ENCODE measurements around the gene CHD9.
"Not testable (repeated sequence)": the region's sequence is repeated elsewhere in the genome, so short reads cannot be mapped to it uniquely, and the experiment has no call there.

CHD9 gene

DNA sequence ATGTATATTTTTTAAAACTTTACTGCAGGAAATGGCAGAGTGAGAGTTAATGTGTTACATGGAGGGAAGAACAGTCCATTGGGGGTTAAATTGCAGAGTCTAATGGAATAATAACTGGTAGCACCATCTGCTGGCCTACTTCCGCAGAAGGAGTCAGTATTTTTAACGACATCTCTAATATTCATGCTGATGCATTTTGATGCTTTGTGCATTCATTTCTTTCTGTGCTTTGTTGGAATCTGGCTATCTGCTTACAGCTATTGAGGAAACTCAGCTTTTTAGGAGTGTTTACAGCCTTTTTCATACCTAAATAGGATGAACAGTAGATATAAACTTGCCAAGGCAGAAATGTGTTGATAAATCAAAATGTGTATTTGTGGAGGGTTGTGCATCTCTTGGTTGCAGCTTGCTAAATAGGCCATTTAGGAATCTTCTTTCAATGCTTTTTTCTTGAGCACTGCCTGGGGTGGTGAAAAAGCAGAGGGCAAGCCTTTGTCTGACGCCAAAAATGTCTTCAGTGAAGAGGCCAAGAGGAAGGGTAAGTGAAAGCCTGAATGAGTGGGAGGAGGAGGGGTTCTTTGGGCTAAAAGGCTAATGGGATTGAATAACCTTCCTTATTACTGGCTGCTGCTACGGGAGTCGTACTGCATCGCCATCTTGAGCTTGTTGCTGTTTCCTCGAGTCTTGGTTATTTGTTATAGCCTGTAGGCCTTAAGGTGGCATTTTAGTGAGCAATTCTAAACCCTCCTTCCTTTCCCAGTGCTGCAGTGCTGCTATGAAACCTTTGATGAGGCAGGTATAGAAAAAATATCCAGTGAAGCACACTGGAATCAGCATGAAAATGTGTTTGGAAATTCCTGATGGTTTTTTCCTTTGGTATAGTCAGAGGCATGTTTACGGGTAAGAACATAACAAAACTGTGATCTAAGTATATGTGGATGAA lies 153.3 kb downstream of the CHD9 start:
- no peak for DNase-seq (ENCODE audit: low read depth)

DNA sequence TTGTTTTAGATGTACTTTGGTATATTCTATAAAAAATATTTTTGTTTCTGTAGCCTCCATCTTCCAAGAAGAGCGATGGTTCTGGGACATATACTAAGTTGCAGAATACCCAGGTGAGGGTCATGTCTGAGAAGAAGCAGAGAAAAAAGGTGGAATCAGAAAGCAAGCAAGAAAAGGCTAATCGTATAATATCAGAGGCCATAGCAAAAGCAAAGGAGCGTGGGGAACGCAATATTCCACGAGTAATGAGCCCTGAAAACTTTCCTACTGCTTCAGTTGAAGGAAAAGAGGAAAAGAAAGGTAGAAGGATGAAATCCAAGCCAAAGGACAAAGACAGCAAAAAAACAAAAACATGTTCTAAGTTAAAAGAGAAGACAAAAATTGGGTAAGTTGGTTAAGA lies 154.6 kb downstream of the CHD9 start:
- no peak for DNase-seq (ENCODE audit: low read depth)

DNA sequence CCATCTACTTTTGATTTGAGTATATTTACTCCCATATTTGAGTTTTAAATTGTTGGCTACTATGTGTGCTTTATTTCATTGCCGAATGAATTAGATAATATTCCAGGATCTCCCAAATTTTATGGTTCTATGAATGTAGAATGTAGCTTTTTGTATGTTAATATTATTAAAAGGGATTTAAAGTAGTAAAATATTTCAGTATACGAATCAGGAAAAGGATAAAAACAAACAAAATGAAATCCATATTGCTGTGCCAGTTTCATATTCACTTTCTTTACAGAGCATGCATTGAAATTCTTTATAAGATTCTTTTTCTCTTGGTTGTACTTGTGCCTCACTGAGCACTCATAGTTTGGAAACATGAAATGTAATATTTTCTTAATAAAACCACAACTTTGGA lies 155.1 kb downstream of the CHD9 start:
- no peak for DNase-seq (ENCODE audit: low read depth)

DNA sequence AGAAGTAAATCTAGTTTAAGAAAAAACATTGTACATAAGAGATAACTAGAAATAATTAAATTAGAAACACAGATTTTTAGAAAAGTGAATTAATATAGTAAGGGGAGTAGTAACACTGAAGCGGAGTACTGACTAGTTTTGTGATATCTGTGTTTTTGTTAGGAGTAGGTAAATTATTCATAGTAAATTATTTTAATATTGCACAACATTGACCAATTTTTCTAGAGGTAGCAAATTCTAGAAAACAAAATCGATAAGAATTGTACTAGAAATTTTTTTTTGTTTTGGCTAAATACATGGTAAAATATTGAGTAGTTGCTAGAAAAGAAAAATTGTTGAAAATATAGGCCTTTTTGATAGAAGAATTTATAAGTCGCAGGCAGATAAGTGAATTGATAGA lies 156.5 kb downstream of the CHD9 start:
- no peak for DNase-seq (ENCODE audit: low read depth)

DNA sequence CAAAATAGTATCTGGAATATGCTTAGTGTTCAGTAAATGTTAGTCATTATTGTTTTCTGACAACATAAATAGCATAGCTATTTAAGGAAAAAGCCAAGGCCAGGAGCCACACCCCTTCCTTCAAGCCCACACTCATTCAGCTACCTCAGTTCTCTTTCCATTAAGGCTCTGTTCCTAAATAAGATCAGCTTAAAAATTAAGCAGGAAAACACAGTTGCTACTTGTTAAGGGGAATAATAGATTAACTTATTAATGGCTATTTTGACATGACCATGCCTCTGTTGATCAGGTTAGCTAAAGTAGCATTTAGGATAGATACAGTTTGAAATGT lies 158.1 kb downstream of the CHD9 start:
- DNase-seq (ENCODE audit: low read depth), result no peak

DNA sequence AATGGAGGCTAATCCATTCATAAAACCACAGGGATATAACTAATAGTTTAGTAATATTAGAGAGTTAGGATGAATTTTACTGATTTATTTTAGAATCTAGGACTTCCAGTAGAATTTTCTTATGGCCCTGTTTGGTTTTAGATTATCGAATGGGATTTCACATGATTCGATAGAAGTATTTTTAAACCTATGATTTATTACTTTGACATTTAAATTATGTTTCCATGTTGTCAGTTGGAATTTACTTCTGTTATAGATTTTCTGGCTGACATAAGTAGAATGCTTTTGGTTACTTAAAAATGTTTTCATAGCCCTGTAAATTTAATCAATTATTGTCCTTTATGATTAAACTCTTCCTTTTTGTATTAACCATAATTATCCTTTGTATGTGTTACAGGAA lies 158.8 kb downstream of the CHD9 start:
- no peak for DNase-seq (ENCODE audit: low read depth)

DNA sequence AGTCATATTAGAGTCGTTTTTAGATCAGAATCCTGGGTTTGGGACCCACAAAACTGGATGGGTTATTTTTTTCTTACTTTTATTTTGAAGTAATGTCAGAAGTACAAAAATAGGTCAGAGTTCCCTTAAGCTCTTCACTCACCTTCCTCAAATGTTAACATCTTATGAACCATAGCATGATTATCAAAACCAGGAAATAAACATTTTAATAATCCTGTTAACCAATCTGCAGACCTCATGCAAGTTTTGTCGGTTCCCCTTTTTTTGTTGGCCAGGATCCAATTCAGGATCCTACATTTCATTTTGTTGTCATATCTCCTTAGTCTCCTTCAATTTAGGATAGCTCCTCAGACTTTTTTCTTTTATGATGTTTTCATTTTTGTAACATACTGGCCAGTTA lies 162.0 kb downstream of the CHD9 start:
- DNase-seq (ENCODE audit: low read depth), result no peak

DNA sequence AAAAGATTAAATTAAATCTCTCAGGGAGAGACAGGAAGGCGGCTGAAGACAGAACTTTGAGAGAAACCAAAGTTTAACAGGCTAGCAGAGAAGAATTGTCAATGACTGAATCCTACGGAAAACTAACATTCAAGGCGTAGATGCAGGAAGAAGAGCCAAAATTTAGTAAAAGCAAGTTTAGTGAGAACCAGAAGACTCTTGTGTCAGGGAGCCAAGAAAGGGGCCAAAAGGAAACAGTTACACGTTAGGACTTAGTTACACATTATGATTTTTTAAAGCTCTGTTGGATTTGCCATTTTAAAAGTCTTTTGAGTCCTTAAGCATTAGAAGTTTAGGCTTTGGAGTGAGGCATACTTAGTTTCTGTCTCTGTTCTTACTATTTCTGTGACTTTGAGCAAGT lies 164.6 kb downstream of the CHD9 start:
- no peak for DNase-seq (ENCODE audit: low read depth)

DNA sequence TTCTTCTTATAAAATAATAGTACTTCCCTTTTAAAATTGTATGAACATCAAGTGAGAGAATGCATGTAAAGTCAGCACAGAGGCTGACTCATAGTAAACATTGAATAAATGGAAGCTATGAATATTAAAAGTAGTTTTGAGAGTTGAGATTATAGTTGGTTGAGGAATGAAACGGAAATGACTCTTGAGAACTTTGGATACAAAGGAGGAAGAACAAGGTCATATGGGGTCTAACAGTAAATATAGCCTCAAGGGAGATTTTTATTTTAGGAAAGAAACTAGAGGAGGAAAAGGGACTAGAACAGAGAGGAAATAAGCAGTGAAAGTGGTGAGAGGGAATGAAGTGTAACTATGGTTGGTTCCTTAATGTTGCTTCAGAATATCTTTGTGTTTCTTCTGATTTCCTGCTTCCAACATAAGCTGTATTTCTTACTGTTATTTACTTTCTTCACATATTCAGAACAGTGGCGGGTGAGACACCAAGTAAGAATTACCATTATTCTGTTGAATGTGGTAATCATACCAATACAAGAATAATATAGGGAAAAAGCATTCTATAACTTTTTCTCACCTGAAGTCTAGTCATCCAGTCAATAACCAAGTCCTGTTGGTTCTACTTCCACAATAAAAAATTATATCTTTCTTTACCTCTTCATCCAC lies 165.1 kb downstream of the CHD9 start:
- DNase-seq (ENCODE audit: low read depth), result no peak

DNA sequence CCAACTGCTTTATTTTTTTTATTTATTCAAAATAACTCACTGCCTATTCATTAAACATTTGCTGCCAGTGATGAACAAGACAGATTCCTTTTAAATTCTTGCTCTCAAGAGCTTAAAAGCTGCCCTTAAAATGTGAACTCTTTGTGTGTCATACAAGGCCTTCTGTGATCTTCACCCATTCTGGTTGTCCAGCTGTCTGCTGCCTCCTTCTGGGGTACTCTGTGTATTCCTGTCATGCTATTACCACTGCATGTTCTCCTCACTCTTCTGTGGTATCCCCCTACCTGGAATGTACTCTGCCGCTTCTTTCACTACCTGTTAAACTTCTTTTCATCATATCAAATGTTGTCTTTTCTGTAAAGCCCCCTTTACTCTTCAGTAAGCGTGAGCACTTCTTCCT lies 165.8 kb downstream of the CHD9 start:
- no peak for DNase-seq (ENCODE audit: low read depth)

DNA sequence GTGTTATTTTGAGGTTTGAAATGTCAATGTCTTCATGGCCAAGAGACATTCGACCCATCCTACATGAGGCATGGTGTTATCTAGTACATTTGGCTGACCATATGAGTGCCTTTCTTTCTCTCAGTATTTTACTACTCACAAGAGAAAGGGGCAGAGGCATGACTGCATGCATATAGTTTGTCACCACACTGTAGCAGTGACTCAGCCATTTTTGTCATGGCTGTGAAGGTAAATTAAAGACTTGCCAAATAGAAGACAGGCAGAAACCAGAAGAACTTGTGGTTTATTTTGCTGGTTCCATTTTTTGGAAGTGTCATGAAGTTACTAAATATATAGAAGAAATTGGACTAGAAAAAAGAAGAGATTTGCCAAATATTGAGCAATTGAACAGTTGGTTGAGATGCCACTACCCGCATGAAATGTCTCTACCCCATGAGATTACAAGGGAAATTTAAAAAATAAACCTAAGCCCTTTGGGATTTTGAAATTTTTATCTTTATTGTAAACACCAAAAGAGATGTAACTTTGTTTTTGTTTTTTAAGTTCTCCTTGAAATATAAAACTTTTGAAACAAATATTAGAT lies 170.3 kb downstream of the CHD9 start:
- DNase-seq (ENCODE audit: low read depth), result no peak

DNA sequence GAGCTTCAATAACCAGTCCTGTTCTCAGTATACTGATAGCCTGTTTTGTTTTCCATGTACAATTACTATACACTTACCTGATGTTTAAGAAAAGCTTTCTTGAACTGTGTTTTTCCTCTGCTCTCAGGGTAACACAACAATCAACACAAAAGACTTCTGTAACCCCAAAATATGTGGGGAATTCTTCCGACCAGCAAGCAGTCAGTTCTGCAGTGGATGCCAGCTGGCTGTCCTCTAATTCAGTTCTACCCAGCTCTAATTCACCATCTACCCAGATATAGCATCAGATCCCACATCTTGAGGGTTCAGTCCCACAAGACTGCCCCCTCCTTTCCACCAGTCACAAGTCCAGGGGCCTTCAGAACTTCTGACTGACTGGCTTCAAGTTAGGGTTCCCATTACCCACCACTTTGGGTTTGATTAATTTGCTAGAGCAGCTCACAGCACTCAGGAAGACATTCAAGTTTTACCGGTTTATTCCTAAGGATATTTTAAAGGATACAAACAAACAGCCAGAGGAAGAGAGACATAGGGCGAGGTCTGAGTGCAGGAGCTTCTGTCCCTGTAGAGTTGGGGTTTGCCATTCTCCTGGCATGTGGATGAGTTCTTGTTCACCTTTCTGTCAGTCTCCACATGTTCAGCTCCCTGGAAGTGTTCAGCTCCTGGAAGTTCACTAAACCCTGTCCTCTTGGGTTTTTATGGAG lies 178.2 kb downstream of the CHD9 start:
- no peak for DNase-seq (ENCODE audit: low read depth)

DNA sequence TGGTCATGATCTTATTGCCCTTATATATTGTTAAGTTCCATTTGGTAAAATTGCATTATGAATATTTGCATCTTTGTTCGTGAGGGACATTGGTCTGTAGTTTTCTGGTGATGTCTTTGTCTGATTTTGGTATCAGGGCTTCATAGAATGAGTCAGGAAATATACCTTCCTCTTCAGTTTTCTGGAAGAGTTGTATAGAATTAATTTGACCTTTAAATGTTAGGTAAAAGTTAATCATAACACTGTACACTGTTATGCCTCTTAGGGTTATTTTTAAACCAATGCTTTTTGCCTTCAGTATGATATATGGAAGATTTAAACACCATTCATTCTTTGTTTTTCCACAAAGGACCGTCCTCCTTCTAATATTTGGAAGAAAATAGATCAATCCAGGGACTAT lies 180.0 kb downstream of the CHD9 start:
- DNase-seq (ENCODE audit: low read depth), result no peak

DNA sequence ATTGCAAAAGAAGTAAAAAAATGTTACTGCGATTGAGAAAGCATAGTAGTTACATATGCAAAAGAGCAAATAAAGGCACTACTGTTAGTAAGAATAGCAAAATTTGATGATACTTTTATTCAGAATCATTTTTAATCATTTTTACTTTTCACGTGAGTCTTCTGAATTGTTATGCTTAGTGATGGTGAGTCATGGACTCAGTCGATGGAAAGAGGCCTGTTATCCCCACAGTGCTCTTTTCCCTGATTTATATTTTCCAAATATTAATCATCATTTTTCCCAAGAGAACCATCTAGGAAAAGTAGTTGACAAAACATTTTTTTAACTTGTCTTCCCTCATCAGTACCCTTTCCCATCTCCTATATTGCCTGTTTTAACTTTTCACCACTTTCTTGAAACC lies 181.1 kb downstream of the CHD9 start:
- DNase-seq (ENCODE audit: low read depth), result no peak

DNA sequence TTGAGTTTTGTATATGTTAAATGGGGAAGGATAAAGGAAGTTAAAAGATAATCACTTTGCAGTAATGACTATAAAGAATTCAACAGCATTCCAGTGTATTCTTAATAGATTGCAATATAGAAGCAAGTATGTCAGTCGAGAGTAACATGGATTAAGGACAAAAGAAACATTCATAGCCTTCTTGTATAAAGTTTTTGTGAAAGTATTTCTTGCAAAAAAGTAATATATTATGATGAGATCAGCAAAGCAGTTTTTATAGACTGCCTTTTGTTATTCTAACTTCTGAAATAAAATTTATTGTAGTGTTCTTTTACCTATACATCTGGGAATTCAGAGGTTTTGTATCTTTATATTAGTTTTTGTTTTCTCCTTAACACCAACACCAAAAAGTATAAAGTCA lies 194.5 kb downstream of the CHD9 start:
- DNase-seq (ENCODE audit: low read depth), result no peak

DNA sequence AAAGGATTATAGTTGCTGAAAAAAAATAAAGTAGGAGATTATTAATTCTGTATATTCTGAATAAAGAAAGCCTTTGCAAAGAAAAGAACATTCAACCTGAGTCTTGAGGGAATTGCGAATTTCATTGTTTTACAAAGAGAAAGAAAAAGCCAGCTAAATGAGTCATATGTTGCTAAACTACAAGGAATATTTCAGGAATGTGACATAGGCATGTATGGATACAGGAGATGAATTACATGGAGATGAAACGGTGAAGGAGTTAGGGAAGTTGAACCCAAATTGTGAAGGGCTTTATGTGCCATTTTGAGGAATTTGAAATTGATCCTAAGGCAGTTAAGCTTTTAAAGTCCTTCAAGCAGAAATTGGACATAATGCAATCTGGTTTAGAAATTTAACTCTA lies 202.2 kb downstream of the CHD9 start:
- DNase-seq (ENCODE audit: low read depth), result no peak

DNA sequence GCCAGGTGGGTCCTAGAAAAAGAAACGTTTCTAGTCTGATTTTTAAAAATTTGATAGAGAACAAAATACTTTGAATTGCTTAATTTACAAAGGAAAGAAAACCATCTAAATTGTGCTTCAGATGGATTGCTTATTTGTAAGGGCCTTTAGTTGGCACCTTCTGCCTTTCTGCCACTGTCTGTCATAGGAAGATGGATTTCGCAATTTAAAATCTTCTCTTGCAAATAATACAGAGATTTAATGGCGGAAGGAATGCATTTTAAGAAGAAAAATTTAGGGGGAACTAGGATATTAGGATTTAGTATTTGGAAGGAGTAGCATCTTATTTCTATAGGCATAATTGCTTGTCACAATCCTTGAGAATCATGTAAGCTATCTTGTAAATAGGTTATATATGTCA lies 204.0 kb downstream of the CHD9 start:
- no peak for DNase-seq (ENCODE audit: low read depth)

DNA sequence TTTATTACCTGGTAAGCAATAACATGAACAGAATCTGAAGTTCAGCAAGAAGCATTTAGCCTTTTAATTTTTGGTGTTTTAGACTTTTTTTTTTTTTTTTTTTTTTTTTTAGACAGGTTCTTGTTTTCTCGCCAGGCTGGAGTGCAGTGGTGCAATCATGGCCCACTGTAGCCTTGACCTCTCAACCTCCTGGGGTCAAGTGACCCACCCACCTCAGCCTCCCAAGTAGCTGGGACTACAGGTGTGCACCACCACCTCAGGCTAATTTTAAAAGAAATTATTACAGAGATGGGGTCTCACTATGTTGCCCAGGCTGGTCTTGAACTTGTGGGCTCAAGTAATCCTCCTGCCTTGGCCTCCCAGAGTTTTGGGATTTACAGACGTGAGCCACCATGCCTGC lies 206.5 kb downstream of the CHD9 start:
- no peak for DNase-seq (ENCODE audit: low read depth)

DNA sequence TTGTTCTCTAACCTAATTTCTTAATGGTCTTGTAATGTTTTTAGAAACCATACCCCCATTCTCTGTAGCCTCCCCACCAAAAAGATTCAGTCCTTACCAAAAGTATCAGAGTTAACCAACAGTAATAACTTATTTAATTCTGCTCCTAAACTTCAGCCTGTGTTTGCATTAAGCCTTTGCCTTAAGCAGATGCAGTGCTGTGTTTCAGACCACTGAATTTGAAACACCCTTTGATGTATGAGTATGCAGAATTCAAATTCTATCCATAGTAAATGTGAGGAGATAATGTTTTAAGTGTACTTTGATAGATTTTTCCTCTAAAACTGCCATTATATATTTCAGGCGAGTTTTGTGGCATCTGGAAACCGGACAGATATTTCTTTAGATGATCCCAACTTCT lies 207.9 kb downstream of the CHD9 start:
- DNase-seq (ENCODE audit: low read depth), result no peak

DNA sequence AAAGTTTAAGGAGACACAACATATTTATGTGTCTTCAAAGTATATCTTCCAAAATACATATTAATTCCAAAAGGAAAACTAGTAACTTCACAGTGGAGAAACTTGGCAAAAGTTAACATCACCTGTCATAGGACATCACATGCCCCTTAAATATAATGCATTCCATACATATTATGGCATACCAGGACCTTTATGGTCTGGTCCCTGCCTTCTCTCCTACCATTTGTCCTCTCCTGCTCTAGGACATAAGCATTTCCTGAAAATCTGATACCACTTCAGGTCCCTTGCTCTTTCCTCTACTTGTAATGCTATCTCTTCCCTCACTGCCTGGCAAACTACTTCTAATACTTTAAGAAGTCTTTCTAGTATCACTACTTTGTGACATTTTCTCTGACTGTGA lies 211.4 kb downstream of the CHD9 start:
- DNase-seq (ENCODE audit: low read depth), result no peak

DNA sequence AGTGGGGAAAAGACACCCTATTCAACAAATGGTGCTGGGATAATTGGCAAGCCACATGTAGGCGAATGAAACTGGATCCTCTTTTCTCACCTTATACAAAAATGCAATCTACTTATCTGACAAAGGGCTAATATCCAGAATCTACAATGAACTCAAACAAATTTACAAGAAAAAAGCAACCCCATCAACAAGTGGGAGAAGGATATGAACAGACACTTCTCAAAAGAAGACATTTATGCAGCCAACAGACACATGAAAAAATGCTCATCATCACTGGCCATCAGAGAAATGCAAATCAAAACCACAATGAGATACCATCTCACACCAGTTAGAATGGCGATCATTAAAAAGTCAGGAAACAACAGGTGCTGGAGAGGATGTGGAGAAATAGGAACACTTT lies 223.7 kb downstream of the CHD9 start:
- not testable (repeated sequence) for DNase-seq (ENCODE audit: low read depth)

DNA sequence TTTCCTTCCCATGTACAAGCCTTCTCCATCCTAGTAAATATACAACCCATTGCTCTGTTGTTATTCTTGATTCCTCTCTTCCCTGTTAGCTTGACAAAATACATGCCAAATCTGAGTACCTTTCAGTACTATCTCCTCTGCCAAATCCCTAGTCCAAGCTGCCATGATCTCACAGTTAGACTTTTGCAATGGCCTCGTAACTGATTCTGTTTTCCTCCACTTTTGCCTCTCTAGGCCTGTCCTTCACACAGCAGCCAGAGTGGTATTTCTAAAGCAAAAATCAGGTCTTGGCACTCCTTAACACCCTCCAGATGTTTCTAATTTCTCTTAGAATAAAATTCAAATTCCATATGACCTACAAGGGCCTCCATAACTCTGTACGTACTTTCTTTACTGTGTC lies 226.5 kb downstream of the CHD9 start:
- DNase-seq (ENCODE audit: low read depth), result no peak

DNA sequence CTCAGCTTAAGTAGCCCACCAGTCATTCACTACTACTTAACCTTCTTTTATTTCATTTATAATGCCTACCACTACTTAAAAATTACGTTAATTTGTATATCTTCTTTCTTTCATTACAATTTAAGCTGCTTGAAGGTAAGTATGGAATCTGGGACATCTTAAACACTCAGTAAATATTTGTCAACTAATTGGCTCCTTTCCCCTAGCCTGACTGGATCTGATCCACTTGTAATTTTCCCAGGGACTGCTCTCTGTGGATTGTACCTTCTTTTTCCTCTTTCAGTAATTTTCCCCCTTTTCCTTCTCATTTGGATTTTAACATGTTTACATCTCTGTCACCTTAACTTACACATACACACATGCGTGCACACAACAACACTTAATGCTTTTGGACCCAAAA lies 227.1 kb downstream of the CHD9 start:
- no peak for DNase-seq (ENCODE audit: low read depth)

Data from T follicular helper cell (primary cell).